Stimulated activated CD8-positive, alpha-beta memory T cell treated with anti-CD3 and anti-CD28 coated beads, Interleukin-7, amount 100 ng/mL, for 1 hour (primary cell): ENCODE results near the gene RAP1GAP.
A peak's percentile ranks its signal among the peaks of the same experiment; 100 is the strongest.

Source experiments
- DNase-seq, 2 donors: peaks; one replicate each; pipeline ENCODE4 v3.0.0-alpha.2; 2020; ENCODE audit warnings: low read depth in 2 of 2

The RAP1GAP gene

DNA sequence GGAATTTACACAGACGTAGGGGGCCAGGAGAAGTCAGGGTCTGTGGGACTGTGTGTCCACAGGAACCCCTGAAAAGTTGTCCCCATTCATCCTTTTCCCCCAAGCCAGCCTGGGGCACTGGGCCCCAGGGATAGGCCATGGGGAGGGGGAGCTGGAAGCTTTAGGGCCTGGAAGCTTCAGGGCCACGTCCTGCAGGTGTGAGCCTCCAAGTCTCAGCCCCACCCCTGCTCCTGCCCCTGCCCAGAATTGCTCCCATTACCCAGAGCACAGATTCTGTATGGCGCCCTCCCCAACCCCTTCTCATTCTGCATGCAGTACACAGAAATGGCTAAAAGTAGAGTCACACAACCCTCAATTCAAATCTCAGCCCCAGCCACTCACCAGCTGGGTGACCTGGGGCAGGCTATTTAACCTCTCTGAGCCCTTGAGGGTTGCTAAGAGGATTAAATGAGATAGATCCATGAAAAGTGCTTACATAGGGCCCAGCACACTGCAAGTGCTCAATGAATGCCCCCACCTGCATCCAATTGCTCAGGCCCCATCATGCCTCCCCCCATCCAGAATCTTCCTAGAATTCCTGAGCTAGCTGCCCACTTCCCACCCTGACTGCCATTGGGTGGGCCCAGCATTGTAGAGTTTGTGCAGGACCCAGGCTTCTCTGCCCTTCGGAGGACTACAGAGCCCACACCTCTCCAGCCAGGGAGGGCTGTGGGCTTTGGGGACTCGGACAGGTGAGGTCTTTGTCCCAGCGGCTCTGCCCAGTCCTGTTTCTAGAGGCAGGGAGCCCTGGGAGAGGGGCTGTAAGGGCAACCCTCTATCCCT lies 6.5 kb downstream of the RAP1GAP start:
- no peak for DNase-seq

- no peak for DNase-seq
Measured at GRCh38 chr1:21661886-21662285, 7.3 kb downstream of the RAP1GAP start.

DNA sequence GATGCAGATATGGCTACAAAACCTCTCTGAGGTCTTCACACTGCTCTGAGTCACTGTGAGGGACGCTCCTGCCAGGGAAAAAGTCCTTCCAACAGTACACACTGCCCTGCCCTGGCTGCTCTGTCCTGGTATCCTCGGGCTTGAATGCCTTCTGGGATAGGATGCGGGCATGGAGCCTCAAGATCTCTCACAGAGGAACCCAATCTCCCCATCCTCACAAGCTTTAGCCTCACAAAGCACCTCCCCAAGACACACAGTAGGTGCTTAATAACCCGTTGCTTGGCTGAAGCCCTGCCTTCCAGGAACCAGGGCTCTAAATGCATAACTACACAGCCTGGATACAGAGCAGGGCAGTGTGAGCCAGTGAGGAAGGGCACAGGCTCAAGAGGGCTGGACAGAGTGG lies 9.2 kb downstream of the RAP1GAP start:
- DNase-seq: no peak

DNA sequence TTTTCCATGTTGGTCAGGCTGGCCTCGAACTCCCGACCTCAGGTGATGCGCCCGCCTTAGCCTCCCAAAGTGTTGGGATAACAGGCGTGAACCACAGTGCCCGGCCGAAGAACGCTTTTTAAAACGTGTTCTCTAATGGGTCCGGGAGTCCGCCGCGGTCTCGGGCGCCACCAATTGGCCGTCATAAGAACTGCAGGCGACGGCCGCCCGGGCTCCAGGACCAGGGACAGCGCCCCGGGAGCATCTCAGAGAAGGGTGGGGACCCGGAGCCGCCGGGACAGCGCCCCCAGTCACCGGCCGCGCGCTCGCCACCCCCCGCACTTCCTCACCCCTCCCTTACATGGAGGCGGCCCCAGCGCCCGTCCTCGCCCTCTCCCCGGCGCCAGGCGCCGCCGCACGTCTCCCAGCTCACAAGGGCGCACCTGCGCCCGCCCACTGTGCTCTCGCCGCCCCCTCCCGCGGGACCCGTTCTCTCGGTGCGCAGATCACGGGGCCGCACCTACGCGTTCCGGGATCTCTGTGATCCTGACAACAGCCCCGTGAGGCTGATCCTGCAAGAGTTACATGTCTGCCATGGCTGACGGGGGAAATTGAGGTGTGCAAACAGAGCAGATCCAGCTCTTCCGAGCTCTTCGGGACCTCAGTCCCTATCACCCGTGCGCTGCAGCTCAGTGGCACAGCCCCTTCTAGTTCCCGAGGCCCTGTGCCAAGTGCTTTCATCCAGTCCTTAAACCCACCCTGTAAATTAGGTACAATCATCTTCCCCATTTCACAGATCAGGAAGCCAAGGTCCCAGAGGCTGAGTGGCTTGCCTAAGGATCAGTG lies 9.8 kb downstream of the RAP1GAP start:
- peak; percentile 59 to 61 for DNase-seq

- DNase-seq: no peak
Measured at GRCh38 chr1:21657456-21658190, 11.5 kb downstream of the RAP1GAP start.

DNA sequence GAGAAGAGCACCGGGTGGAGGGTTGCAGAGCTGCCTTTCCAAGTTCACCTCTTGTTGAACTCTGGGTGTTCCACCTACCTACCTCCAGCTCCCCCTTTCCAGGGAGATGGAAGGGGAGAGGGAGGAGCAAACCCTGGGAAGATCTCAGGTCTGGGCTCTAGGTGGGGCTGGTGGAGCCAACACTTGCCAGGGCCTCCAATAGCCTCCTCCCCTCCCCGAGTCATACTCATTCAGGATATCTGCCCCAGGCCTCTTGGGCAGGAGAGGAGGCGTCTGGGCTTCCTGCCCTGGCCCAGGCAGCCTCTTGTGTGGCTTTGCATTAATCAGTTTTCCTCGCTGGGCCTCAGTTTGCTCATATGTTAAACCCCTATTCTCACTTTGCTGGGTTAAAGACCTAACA lies 13.4 kb downstream of the RAP1GAP start:
- no peak for DNase-seq

GRCh38 chr1:21655259-21655658 lies 13.9 kb downstream of the RAP1GAP start:
- DNase-seq: no peak

- no peak for DNase-seq
Measured at GRCh38 chr1:21654209-21654608, 14.9 kb downstream of the RAP1GAP start.

DNA sequence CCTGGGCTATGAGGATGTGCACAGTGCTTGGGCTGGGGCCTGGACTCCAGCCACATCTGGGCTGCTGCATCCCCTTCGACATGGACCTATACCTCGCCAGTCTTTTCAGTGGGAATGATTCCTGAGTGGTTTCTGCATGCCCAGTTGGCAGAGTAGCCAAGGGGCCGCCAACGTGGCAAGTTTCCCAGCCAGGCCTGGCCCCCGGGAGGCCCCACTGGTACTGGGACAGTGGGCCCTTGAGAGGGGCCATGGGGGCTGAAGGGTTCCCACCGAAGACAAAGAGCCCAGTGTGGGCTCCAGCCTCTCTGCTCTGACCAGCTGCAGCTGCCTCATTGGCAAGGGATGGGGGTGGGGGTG lies 15.4 kb downstream of the RAP1GAP start:
- no peak for DNase-seq

GRCh38 chr1:21652937-21653743 lies 16.0 kb downstream of the RAP1GAP start:
- DNase-seq: no peak

- DNase-seq: no peak
Measured at GRCh38 chr1:21652101-21652936, 16.8 kb downstream of the RAP1GAP start.

DNA sequence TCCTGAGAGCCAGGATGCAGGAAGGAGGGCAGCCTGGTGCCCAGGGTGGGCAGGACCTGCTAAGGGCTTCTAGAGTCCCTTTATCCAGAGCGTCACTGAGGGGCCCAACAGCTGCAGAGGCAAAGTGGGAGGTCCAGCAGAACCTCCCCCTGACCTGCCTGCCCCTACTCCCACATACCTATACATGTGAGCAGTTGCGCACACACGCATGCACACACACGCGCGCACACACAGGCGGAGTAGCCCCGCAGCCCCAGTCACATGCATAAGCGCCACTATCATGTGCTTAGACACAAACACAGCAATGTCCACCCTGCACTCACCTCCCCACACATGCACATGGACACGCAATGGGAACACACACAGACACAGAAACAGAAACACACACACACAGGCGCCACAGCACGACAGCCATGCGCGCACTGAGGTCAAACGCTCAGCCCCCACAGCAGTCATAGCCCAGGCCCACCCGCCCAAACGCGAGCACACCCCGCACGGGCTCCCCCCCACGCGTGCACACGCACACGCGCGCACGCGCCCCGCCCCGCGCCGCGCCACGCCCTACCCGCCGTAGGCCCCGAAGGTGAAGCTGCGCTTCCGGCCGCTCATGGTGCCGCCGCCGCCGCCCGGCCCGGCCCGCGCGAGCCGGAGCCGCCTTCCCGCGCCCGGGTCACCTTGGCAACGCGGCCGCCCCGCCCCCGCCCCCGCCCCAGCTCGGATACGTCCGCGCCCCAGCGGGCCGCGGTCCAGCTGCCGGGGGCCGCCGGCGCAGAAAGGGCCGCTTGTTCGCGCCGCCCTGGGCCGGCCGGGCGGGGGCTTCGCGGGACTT lies 17.7 kb downstream of the RAP1GAP start:
- DNase-seq: no peak

GRCh38 chr1:21650400-21650799 lies 18.8 kb downstream of the RAP1GAP start:
- DNase-seq: no peak

DNA sequence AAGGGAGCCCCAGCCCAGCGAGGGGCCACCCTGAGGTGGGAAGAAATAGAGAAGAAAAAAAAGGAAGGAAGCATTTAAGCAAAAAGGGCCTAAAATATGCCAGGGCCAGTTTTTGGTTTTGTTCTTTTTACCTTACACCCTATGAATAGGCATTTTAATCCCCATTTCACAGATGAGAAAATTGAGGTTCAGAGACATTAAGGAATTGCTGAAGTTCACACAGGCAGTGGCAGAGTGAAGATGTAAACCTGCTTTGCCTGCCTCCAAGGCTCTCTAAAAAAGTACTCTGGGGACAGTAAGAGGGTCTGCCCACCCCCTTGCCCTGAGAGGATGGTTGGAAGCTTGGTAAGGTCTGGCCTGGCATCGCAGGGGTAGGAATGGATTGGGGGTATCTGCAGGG lies 19.8 kb downstream of the RAP1GAP start:
- no peak for DNase-seq

DNA sequence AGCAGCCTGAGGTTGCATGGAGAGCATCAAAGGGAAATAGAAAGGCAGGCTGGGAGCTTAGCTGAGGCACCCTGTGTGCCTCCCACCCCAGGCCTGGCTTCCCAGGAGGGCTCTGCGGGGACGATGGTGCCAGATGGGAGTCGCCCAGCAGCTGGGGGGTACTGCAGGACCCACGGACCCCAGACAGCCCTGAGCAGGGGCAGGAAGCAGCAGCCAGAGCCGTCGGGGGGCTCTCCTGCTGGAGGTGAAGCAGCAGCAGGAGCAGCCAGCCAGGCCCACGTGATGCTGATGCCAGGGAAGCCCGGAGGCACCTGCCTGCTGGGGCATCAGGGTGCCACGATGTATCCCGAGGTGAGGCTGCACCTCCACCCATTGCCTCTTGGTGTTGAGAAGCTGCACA lies 20.4 kb downstream of the RAP1GAP start:
- DNase-seq: no peak

- DNase-seq: no peak
Measured at GRCh38 chr1:21648352-21648730, 20.8 kb downstream of the RAP1GAP start.

- DNase-seq: no peak
Measured at GRCh38 chr1:21647431-21648351, 21.5 kb downstream of the RAP1GAP start.

DNA sequence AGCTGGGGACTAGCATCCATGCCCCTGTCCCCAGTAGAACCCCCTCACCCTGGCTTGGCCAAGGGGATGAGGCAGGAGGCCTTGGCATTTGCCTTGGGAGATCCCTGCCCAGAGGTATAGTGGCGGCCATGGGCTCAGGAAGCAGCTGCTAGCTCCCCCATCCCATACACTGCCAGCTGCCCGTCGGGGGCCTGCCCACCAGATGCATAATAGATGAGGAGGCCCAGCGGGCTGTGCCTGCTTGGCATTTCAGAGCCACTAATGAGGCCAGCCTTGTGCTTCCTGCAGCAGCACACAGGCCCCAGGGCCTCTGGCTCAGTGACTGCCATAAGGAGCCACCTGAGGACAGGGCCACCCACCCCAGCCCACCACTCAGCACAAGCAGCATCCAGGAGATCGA lies 23.6 kb downstream of the RAP1GAP start:
- no peak for DNase-seq

DNA sequence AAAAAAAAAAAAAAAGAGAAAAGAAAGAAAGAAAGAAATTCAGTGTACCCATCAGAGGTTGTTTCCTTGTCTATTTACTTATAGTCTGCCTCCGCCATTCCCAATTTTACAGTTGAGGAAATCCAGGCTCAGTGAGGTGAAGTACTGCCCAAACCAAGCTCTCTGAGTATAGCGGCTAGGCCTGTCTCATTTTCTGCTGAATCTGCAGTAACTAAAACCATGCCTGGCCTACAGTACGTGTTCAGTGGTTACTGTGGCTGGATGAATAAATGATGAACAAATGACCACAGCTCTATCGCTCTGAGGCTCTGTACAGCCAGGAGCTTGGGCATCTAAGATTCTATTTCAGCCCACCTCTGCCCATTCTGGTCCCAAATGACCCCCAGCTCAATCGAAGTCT lies 24.3 kb downstream of the RAP1GAP start:
- DNase-seq: no peak
